GM18526 (cell line): ENCODE results near the gene BAX.

Source experiments
- POLR2A ChIP-seq: IDR thresholded peaks from 3 replicates; pipeline ENCODE4 v1.6.1; 2011; ENCODE audit not compliant: insufficient read length; ENCODE audit errors: extremely low read depth

BAX gene

GRCh38 chr19:48953990-48954594 lies 583 bp upstream of the BAX start:
- TF ChIP-seq POLR2A = no peak

- no peak for TF ChIP-seq POLR2A
Measured at GRCh38 chr19:48955308-48955958, 758 bp downstream of the BAX start.

GRCh38 chr19:48958006-48958405 lies 3.3 kb downstream of the BAX start:
- no peak for TF ChIP-seq POLR2A

GRCh38 chr19:48959341-48960239 lies 4.9 kb downstream of the BAX start:
- no peak for TF ChIP-seq POLR2A

GRCh38 chr19:48961051-48961649 lies 6.5 kb downstream of the BAX start:
- no peak for TF ChIP-seq POLR2A

- no peak for TF ChIP-seq POLR2A
Measured at GRCh38 chr19:48961673-48962028, 7.0 kb downstream of the BAX start.

GRCh38 chr19:48962029-48962848 lies 7.6 kb downstream of the BAX start:
- peak; percentile 82 for TF ChIP-seq POLR2A

- no peak for TF ChIP-seq POLR2A
Measured at GRCh38 chr19:48962849-48963165, 8.1 kb downstream of the BAX start.

- TF ChIP-seq POLR2A = peak; percentile 81
Measured at GRCh38 chr19:48963371-48964204, 8.9 kb downstream of the BAX start.

GRCh38 chr19:48964205-48965039 lies 9.7 kb downstream of the BAX start:
- no peak for TF ChIP-seq POLR2A

GRCh38 chr19:48965040-48965805 lies 10.5 kb downstream of the BAX start, which contains the start of gene FTL:
TSS of gene FTL (plus strand) at chr19:48965309. CDS start at chr19:48965508, 199 bp downstream.
- TF ChIP-seq POLR2A = peak; percentile 100

- TF ChIP-seq POLR2A = peak; percentile 42
Measured at GRCh38 chr19:48965806-48966540, 11.3 kb downstream of the BAX start.
